GM18951 (cell line): ENCODE measurements around the gene TSPEAR.

Experiments
- POLR2A ChIP-seq: IDR thresholded peaks from 4 replicates; pipeline ENCODE4 v1.6.1; 2011; ENCODE audit warnings: mild to moderate bottlenecking; ENCODE audit not compliant: insufficient read length, insufficient read depth; ENCODE audit errors: extremely low read depth
- in situ Hi-C: fragments of 300-500 bp; cut with MboI; formaldehyde crosslinking; loops from one replicate; pipeline ENCODE4 v1.12.0; 2022; ENCODE audit warnings: low sequenced_read_pairs, mixed read lengths, inconsistent platforms; ENCODE audit not compliant: unreplicated experiment

Gene TSPEAR

GRCh38 chr21:44478124-44478800 lies 233.1 kb downstream of the TSPEAR start:
- TF ChIP-seq POLR2A: no peak
- in situ Hi-C loops: no loop called here

GRCh38 chr21:44477712-44478111 lies 233.7 kb downstream of the TSPEAR start:
- in situ Hi-C loops: no loop called here
- TF ChIP-seq POLR2A: no peak

GRCh38 chr21:44477131-44477530 lies 234.2 kb downstream of the TSPEAR start:
- in situ Hi-C loops: no loop called here
- TF ChIP-seq POLR2A: no peak

GRCh38 chr21:44475266-44475845 lies 236.0 kb downstream of the TSPEAR start:
- no peak for TF ChIP-seq POLR2A
- in situ Hi-C loops: no loop called here

- TF ChIP-seq POLR2A: no peak
- in situ Hi-C loops: no loop called here
Observed at GRCh38 chr21:44473915-44474555, 237.3 kb downstream of the TSPEAR start.

- in situ Hi-C loops: no loop called here
- TF ChIP-seq POLR2A: no peak
Observed at GRCh38 chr21:44471996-44472395, 239.4 kb downstream of the TSPEAR start.

GRCh38 chr21:44471341-44471740 lies 240.0 kb downstream of the TSPEAR start:
- in situ Hi-C loops: no loop called here
- TF ChIP-seq POLR2A: no peak

GRCh38 chr21:44467859-44468195 lies 243.5 kb downstream of the TSPEAR start:
- in situ Hi-C loops: no loop called here
- no peak for TF ChIP-seq POLR2A

GRCh38 chr21:44466996-44467858 lies 244.1 kb downstream of the TSPEAR start:
- no peak for TF ChIP-seq POLR2A
- in situ Hi-C loops: no loop called here

GRCh38 chr21:44466351-44466954 lies 244.9 kb downstream of the TSPEAR start:
- no peak for TF ChIP-seq POLR2A
- in situ Hi-C loops: no loop called here

GRCh38 chr21:44464351-44464750 lies 247.0 kb downstream of the TSPEAR start:
- no peak for TF ChIP-seq POLR2A
- in situ Hi-C loops: no loop called here

- no peak for TF ChIP-seq POLR2A
- in situ Hi-C loops: no loop called here
Observed at GRCh38 chr21:44463724-44464123, 247.6 kb downstream of the TSPEAR start.

GRCh38 chr21:44462834-44463200 lies 248.6 kb downstream of the TSPEAR start:
- no peak for TF ChIP-seq POLR2A
- in situ Hi-C loops: no loop called here
